Measurements from ENCODE around the gene F2RL2.

F2RL2 gene

DNA sequence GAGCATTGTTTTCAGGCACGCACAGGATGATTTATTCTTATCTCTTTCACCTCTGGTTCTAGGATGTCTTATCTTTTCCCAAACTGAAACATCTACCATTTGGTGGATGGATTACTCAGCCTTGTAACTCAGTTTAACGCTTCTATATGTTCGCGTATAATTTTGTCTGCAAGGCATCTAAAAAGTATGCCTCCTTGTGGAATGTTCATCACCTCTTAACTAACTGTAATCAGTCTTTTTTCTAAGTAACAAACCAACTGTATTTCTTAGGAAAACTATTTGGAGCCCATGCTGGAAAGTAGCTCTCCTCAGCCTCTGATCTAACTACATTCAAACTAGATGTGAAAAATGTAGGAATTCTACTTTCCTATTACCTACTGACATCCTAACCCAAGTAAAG lies 11.5 kb upstream of the F2RL2 start:
- TF ChIP-seq, protein P1, sequence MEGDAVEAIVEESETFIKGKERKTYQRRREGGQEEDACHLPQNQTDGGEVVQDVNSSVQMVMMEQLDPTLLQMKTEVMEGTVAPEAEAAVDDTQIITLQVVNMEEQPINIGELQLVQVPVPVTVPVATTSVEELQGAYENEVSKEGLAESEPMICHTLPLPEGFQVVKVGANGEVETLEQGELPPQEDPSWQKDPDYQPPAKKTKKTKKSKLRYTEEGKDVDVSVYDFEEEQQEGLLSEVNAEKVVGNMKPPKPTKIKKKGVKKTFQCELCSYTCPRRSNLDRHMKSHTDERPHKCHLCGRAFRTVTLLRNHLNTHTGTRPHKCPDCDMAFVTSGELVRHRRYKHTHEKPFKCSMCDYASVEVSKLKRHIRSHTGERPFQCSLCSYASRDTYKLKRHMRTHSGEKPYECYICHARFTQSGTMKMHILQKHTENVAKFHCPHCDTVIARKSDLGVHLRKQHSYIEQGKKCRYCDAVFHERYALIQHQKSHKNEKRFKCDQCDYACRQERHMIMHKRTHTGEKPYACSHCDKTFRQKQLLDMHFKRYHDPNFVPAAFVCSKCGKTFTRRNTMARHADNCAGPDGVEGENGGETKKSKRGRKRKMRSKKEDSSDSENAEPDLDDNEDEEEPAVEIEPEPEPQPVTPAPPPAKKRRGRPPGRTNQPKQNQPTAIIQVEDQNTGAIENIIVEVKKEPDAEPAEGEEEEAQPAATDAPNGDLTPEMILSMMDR (IDR thresholded peaks at IDR 0.05; ENCODE audit: borderline replicate concordance, control extremely low read depth, extremely low read depth, insufficient read depth, missing control alignments) = no peak
- in situ Hi-C loops (cut with MboI; ENCODE audit: low sequenced_read_pairs, unreplicated experiment) = no loop called here
- DNase-seq (ENCODE audit: low spot score) = no peak

DNA sequence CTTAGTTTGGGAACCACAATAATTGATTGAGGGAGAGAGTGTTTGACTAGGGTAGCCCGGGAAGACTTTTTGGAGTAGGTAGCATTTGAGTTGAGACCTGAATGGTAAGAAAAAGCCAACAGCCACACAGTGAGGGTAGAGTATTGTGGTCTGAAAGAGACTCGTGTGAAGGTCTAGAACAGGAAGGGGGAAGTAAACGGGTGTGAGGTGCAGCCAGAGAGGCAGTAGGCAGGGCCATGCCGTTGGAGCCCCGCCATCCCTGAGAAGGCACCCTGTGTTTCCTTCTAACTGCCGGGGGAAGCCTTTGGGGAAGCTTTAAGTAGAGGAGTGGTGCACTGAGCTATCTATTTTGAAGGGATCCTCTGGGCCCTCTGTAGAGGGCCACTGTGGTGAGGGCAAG lies 3.5 kb upstream of the F2RL2 start:
- TF ChIP-seq, protein P1 (IDR thresholded peaks at IDR 0.05; ENCODE audit: borderline replicate concordance, control extremely low read depth, extremely low read depth, insufficient read depth, missing control alignments) = no peak
- DNase-seq (ENCODE audit: low spot score) = no peak
- in situ Hi-C loops (cut with MboI; ENCODE audit: low sequenced_read_pairs, unreplicated experiment) = no loop called here

DNA sequence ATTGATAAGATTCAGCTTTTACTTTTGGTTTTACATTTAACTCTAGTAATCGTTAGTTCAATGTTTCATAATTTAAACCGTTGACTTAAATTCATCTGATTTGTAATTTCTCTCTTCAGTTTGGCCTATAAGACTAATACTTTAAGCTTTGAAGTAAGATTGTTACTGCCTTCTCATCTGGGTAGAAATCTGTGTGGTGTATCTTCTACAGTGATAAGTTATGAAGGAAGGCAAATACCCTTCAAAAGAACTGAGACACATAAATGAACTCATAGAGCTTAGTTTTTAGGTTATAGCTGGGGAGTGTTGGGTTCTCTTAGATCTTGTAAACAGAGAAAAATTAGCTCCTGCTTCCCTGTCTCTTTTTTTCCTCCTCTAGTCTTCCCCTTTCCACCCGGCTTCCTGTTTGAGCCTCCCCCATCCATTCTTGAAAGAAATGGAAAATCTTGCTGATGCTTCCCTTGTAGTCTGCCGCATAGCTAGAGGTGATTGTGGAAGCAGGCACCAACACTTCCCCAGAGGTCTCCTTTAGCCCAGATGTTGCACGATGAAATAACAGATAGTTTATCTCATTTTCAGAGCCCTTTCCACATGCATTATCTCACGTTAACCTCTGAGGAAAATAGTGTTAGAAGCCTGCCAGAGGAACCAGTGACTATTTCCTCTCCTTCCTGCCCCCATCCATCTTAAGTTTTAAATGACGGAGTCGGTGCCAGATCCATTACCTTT lies 2.0 kb upstream of the F2RL2 start:
- DNase-seq (ENCODE audit: low spot score) = no peak
- TF ChIP-seq, protein P1 (IDR thresholded peaks at IDR 0.05; ENCODE audit: borderline replicate concordance, control extremely low read depth, extremely low read depth, insufficient read depth, missing control alignments) = no peak
- in situ Hi-C loops (cut with MboI; ENCODE audit: low sequenced_read_pairs, unreplicated experiment) = no loop called here

DNA sequence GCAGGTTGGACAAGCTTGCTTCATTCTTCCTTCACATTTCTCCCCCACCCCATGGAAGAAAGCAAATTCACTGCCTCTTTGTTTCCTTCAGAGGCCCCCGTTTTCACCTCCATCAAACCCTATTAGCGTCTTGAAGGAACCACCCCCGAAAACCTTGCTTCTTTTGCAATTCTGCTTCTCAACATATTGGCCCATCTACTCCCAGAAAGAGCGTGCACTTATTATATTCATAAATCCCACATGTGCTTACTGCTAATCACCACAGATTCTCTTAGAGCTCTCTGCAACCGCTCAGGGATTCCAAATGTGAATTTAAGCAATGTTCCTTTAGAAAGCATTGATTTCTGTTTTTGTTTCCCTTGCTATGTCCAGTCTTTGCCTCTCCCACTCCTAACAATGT lies 1.1 kb downstream of the F2RL2 start:
- TF ChIP-seq, protein P1 (IDR thresholded peaks at IDR 0.05; ENCODE audit: borderline replicate concordance, control extremely low read depth, extremely low read depth, insufficient read depth, missing control alignments) = no peak
- DNase-seq (ENCODE audit: low spot score) = no peak
- in situ Hi-C loops (cut with MboI; ENCODE audit: low sequenced_read_pairs, unreplicated experiment) = no loop called here

DNA sequence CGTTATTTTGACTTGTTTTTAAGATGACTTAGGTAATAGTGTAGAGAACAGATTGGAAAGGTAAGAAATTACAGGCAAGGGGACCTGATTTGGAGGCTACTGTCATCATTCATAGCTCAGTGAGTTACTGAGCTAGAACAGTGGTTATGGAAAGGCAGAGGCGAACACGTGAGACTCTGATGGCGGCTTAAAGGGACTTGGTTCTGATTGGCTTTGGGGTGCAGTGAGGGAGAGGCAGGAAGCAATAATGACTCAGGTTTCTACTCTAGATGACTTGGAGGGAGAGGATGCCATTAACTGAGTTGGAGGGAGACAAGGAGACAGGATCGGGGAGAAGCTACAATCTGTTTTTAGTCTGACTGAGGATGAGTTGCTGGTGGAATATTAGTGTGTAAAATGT lies 3.0 kb downstream of the F2RL2 start:
- in situ Hi-C loops (cut with MboI; ENCODE audit: low sequenced_read_pairs, unreplicated experiment) = no loop called here
- no peak for DNase-seq (ENCODE audit: low spot score)
- TF ChIP-seq, protein P1 (IDR thresholded peaks at IDR 0.05; ENCODE audit: borderline replicate concordance, control extremely low read depth, extremely low read depth, insufficient read depth, missing control alignments) = no peak

DNA sequence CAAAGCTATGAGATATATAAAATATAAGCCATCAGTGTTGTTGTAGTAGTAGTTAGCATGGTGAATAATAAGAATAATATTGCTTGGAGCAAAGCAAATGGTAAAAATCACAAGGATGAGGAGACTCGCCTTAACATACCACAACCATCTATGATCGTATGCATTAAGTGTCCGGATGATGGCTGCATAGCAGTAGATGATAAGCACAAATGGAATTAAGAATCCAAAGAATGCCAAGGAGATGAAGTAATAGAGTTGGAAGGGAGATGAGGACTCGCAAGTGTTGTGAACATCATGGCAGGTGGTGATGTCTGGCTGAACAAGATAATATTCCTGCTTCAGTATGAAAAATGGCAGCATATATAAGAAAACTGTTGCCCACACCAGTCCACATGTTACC lies 5.5 kb downstream of the F2RL2 start:
- TF ChIP-seq, protein P1 (IDR thresholded peaks at IDR 0.05; ENCODE audit: borderline replicate concordance, control extremely low read depth, extremely low read depth, insufficient read depth, missing control alignments) = no peak
- DNase-seq (ENCODE audit: low spot score) = no peak
- in situ Hi-C loops (cut with MboI; ENCODE audit: low sequenced_read_pairs, unreplicated experiment) = no loop called here
